Brain microvascular endothelial cell (primary cell): ENCODE data around the gene CLPSL1.

Experiments used
- DNase-seq: peaks from one replicate; pipeline ENCODE4 v3.0.0-alpha.2; 2020
- H3K27ac ChIP-seq: fragments of 250-450 bp; sonication (Bioruptor Pico); 2 replicates; pipeline ENCODE4 v1.5.1; 2020; ENCODE audit warnings: mild to moderate bottlenecking, moderate library complexity
- H3K27me3 ChIP-seq: fragments of 250-450 bp; sonication (Bioruptor Pico); replicated peaks from 2 replicates; pipeline ENCODE4 v1.5.1; 2020; ENCODE audit warnings: mild to moderate bottlenecking
- H3K36me3 ChIP-seq: fragments of 250-450 bp; sonication (Bioruptor Pico); replicated peaks from 2 replicates; pipeline ENCODE4 v1.5.1; 2020; ENCODE audit warnings: mild to moderate bottlenecking
- H3K4me3 ChIP-seq: 2 replicates; pipeline ENCODE4 v1.5.1; 2011; ENCODE audit warnings: low read depth, mild to moderate bottlenecking, control low read depth, low read length, moderate library complexity
- CTCF ChIP-seq: IDR thresholded peaks from 2 replicates; pipeline ENCODE4 v1.5.1; 2011; ENCODE audit warnings: low read depth, mild to moderate bottlenecking, moderate library complexity, low read length, control low read depth, inconsistent platforms; ENCODE audit errors: missing control alignments
- in situ Hi-C: cut with HindIII; loops from 2 replicates; pipeline ENCODE4 v1.10.0; 2017; ENCODE audit warnings: low sequenced_read_pairs, low pct_ligation_motif_present

CLPSL1 gene

GRCh38 chr6:35736253-35736894 lies 44.4 kb upstream of the CLPSL1 start:
- in situ Hi-C loops = no loop called here
- Histone ChIP-seq H3K4me3 (no peak overlapping the region), H3K27ac (no peak overlapping the region), H3K27me3 (no peaks in the 10 kb centered on the region), H3K36me3 (no peaks in the 10 kb centered on the region)
- DNase-seq = peak; percentile 38
- TF ChIP-seq CTCF = peak; percentile 96

- no peak for TF ChIP-seq CTCF
- in situ Hi-C loops = no loop called here
- no peak for DNase-seq
- Histone ChIP-seq H3K36me3 (no peaks in the 10 kb centered on the region), H3K27me3 (no peaks in the 10 kb centered on the region), H3K4me3 (no peak within 1 kb of the TSS), H3K27ac (no peak within 1 kb of the TSS)
These were observed 43.8 kb upstream of the CLPSL1 start, which contains the start of gene ARMC12 for GRCh38 chr6:35736982-35737412. ARMC12 (plus strand) TSS chr6:35737032; CDS start chr6:35737109, 77 bp downstream.

GRCh38 chr6:35737413-35738211 lies 43.2 kb upstream of the CLPSL1 start:
- Histone ChIP-seq H3K27me3 (no peaks in the 10 kb centered on the region), H3K4me3 (no peak overlapping the region), H3K27ac (no peak overlapping the region), H3K36me3 (no peaks in the 10 kb centered on the region)
- peak; percentile 62 for DNase-seq
- in situ Hi-C loops = no loop called here
- peak; percentile 69 for TF ChIP-seq CTCF

GRCh38 chr6:35739645-35740524 lies 40.9 kb upstream of the CLPSL1 start:
- Histone ChIP-seq H3K36me3 (no peaks in the 10 kb centered on the region), H3K27ac (no peak overlapping the region), H3K4me3 (no peak overlapping the region), H3K27me3 (no peaks in the 10 kb centered on the region)
- in situ Hi-C loops = no loop called here
- no peak for TF ChIP-seq CTCF
- DNase-seq = no peak

GRCh38 chr6:35742842-35743241 lies 38.0 kb upstream of the CLPSL1 start:
- no peaks in the 10 kb centered on the region for H3K36me3 ChIP-seq
- peak; percentile 24 for TF ChIP-seq CTCF
- H3K27me3 ChIP-seq = no peaks in the 10 kb centered on the region
- in situ Hi-C loops = no loop called here
- DNase-seq = no peak
- H3K27ac ChIP-seq = no peak overlapping the region
- no peak overlapping the region for H3K4me3 ChIP-seq
